Stimulated activated CD8-positive, alpha-beta memory T cell treated with anti-CD3 and anti-CD28 coated beads, Interleukin-7, amount 100 ng/mL, for 48 hours (primary cell): ENCODE data around the gene GNG7.
A peak's percentile ranks its signal among the peaks of the same experiment; 100 is the strongest.
"Not testable (repeated sequence)": the region's sequence is repeated elsewhere in the genome, so short reads cannot be mapped to it uniquely, and the experiment has no call there.

Experiments
- DNase-seq, 2 donors: peaks; one replicate each; pipeline ENCODE4 v3.0.0-alpha.2; 2020; ENCODE audit warnings: low read depth in 1 of 2; ENCODE audit errors: extremely low read depth in 1 of 2

The GNG7 gene

DNA sequence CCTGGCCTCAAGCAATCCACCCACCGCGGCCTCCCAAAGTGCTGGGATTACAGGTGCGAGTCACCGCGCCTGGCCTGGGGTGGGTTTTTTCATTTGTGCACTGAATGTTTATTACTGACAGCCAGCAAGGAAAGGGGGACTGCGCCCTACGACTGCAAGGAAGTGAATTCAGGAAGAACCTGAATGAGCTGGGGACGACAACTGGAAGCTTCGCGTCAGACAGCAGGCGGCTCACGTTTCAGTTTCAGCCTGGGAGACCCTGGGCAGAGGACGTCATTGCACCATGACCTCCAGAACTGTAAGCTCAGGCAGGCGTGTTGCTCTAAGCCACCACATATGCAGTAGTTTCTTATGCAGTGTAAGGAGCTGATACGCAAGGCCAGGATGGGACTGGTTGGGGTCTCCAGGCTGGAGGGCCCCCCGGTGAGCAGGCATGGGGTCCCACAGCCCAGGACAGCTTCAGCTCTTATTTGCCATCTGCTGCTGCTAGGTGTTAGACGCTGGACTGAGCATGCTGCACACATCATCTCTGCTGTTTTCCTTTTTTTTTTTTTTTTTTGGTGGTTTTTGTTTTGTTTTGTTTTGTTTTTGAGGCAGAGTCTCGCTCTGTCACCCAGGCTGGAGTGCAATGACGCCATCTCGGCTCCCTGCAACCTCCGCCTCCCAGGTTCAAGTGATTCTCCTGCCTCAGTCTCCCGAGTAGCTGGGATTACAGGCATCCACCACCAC is 160.0 kb downstream of the GNG7 start:
- DNase-seq, result no peak

DNA sequence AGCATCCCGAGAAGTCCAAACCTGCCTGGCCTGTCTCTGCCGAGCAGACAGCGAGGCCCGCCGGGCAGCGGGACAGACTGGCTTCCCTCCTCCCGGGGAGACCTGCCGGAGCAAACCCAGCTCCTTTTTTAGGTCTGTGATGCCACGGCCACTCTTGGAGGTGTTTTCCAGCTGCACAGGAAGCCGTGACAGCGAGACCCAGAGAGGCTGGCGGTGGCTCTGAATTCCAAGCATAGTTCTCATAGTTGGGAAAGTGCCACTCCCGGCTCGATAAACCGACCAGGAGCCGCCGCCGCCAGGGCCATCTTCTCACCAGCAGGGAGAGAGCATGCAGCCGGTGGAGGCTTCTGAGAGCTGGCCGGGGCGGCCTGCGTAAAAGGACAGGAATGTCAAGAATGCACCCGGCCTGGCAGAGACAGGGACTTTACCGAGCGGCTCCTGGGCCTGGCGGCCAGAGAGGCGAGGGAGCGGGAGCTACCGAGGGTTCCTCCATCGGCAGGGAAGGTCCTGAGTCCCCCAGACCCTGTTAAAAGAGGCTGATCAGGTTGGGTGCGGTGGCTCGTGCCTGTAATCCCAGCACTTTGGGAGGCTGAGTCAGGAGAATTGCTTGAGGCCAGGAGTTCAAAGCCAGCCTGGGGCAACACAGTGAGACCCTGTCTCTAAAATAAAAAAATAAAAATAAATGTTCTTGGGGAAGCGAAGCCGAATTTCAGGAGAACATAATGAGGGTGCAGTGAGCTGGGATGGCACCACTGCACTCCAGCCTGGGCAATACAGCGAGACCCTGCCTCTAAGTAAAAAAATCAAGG is 161.6 kb downstream of the GNG7 start:
- DNase-seq, result no peak

DNA sequence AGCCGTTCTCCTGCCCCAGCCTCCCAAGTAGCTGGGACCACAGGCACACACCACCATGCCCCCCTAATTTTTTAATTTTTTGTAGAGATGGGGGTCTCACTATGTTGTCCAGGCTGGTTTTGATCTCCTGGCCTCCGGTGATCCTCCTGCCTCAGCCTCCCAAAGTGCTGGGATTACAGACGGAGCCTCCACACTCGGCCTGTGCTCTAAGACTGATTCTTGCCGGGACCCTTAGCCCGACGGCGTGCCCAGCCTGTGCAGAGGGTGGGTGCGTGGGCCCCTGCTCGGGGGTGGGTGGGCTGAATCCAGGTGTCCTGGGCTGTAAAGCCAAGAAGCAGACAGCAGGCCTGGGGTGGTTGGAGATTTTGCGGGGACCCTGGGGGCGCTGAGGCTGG is 162.2 kb downstream of the GNG7 start:
- no peak for DNase-seq

DNA sequence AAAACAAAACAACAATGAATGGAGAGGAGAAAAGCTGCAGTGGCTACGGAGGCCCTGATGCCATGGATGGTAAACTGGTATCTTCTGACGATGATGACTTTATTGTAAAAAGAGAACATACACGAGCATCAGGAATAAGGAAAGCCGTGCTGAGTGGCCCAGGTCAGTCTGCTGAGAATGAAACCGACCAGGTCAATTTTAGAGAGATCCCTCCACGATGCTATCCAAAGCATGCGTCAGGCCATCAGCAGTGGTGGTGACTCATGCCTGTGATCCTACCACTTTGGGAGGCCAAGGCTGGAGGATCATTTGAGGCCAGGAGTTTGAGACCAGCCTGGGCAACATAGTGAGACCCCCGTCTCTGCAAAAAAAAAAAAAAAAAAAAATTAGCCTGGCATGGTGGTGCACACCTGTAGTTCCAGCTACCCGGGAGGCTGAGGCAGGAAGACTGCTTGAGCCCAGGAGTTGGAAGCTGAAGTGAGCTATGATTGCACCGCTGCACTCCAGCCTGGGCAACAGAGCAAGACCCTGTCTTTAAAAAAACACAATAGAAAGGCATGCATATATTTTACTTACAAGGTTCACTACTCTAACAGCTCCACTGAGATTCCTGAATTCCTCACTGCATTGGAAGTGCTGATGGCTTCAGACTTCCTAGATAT is 164.3 kb downstream of the GNG7 start:
- DNase-seq, result no peak

DNA sequence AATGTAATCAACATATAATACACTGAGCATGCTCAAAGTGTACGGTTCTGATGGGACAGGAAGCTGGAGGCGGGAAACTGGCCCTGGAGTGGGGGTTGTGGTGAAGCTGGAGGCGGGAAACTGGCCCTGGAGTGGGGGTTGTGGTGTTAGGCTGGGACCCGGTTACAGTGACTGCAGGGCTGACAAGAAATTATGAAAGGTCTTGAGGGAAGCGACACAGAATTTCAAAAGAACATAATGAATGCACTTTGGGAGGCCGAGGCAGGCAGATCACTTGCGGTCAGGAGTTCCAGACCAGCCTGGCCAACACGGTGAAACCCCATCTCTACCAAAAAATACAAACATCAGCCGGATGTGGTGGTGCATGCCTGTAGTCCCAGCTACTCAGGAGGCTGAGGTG is 164.9 kb downstream of the GNG7 start:
- peak in 1 of 2 donors; percentile 32 for DNase-seq

DNA sequence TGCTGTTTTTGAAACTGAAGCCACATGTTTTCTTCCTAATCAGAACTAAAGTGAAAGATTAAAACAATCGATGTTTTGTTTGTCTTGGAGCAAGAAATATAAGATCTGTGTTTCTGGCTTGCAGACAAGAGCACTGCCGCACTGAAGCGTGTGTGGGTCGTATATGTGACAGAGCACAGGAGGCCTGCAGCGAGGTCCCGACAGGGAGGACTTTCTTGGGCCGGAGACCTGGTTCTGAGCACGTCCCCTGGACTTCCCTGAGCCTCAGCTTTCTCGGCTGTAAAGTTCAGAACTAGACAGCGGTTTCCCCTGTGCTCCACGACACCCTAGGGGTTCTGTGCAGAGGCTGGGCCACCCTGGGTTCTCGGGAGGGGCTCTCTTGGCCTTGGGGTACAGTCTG is 166.0 kb downstream of the GNG7 start:
- no peak for DNase-seq

DNA sequence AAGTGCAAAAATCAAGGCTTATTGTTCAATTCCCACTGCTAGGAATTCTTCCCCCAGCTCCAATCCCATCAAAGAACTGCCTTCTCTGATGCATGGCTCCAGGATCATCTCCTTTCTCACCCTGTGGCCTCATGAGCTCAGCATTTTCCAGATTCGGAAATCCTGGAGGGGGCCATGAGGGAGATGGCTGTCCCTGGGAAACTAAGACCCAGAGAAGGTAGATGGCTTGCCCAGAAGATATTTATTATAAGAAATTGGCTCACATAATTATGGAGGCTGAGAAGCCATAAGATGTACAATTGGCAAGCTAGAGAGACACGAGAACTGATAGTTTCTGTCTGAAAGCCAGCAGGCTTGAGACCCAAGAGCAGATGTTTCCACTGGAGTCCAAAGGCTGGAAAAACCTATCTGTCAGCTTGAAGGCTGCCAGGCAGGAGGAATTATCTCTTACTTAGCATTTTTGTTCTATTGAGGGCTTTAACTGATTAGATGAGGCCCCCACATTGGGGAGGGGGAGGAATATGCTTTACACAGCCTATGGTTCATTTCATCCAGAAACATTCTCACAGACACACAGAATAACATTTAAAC is 168.0 kb downstream of the GNG7 start:
- DNase-seq, result no peak

DNA sequence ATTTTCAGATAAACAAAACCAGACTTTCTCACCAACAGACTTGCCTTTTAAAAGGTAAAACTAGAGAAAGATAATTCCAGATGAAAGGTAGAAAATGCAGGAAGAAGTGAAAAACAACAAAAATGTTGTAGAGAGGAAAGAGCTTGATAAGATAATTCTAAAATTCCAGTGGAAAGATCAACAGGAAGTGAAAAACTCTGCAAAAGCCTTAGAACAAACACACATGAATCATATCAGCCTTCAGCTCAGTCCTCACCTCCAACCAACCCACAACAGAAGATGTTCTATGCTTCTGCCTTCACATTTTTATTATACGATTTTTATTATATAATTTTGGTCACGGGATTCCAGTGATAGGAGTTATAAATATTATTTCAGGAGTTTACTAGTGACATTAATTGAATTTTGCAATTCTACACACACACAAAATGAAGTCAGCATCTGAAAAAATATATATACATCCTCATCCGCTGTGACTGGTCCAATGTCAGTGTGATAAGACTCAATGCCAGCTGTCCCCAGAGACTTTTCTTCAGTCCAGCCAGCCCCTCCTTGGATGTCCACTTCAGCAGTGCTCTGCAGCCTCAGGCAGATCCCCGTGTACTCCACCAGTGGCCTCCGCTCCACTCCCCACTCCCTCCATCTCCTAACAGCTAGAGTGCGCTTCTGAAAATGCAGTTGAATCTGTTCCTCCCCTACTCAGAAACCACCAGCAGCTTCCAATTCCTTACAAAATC is 168.6 kb downstream of the GNG7 start:
- no peak for DNase-seq

DNA sequence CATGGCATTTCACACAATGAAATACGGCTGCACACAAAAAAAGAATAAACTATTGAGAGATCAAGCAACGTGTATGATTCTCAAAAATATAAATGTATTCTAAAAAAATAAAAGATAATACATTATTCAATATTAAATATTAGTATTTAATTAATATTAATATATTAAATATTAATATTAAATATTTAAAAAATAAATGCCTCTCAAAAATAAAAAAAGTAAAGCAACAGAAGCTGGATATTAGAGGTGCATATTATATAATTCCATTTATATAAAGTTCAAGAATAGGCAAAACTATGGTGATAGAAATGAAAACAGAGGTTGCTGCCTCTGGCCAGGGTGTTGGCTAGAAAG is 169.4 kb downstream of the GNG7 start:
- DNase-seq, result no peak

DNA sequence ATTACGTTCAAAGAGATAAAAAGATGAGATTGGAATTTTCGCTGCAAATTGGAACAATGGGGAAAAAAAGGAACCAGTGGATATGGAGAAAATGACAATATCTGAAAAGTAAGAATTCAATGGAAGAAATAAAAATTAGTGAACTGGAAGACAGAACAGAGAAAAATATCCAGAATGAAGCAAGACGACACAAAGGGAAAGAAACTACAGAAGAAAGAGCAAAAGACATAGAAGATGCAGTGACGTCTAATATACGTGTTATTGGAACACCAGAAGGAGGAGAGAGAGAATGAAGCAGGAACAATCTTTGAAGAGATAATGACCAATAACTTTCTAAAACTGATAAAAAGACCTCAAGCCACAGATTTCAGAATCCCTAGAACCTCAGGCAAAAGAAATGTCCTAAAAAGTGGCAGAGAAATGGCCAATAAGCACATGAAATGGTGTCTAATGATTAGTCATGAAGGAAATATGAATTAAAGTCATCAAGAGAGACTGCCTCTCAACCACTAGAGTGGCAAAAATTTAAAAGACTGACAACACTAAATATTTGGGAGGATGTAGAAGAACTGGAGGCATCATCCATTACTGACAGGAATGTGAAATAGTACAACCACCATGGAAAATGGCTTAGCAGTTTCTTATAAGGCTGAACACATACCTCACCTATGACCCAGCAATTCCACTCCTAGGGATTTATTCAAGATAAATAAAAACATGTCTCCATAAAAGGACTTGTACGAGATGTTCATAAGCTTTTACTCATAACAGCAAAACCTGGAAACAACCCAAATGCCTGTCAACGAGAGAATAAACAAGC is 170.0 kb downstream of the GNG7 start:
- no peak for DNase-seq

DNA sequence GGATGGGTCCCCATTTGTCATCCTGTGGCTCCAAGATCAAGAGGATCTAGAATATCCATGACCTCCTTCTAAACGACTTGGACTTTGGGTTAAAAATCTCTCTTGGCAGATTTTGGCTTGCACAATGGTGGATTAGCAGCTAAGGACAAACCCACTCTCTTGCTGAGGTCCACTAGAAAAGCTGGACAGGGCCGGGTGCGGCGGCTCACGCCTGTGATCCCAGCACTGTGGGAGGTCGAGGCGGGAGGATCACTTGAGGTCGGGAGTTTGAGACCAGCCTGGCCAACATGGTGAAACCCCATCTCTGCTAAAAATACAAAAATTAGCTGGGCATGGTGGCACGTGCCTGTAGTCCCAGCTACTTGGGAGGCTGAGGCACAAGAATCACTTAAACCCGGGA is 172.6 kb downstream of the GNG7 start:
- DNase-seq, result not testable (repeated sequence)

DNA sequence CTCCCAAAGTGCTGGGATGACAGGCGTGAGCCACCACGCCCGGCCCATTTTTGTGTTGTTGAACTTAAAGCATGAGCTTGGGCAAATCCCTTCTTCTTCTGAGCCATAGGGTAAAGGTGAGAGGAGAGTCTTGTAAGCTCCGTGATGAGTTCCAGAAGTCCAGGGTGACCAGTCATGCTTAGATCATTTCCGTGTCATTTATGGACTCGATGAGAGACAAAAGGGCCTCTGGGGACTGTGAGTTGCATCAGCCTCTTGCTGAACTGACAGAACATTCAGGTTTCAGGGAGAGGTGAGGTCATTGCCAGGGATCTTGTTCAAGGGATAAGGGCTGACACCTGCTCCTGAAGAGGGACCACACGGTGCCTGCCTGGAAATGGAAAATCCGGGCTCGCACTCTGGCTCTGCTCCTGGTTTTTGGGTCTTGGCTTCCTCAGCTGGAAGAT is 173.0 kb downstream of the GNG7 start:
- DNase-seq, result no peak

DNA sequence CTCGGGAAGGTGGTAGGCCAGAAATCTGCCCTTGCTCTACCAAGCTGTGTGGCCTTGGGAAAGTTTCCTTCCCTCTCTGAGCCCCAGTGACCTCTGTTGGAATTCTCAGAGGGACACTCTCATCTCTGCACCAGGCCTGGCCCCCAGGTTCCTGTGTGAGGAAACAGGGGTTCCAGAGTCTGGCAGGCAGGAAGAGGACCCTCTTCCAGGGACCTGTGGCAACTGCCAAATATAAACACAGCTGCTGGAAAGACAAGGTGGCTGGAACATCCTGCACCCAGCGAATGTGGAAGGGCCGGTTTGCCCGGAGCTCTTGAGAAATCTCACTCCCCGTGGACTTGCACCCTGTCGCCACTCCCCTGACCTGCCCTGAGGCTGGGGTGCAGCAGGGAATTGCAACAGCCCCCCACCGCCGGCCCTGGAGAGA is 173.8 kb downstream of the GNG7 start:
- no peak for DNase-seq

DNA sequence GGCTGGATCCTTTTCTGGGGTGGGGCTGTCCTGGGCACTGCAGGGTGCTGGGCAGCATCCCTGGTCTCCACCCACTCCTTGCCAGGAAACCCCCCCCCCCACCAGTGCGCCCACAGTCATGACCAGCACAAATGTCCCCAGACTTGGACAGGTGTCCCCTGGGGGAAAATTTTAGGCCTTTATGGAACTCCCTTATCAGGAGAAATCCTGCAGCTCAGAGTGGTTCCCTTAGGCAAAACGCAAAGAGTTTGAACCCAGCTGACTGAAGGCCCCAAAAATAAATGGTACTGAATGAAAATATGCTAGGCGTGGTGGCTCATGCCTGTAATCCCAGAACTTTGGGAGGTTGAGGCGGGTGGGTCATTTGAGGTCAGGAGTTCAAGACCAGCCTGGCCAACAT is 174.8 kb downstream of the GNG7 start:
- DNase-seq, result no peak

DNA sequence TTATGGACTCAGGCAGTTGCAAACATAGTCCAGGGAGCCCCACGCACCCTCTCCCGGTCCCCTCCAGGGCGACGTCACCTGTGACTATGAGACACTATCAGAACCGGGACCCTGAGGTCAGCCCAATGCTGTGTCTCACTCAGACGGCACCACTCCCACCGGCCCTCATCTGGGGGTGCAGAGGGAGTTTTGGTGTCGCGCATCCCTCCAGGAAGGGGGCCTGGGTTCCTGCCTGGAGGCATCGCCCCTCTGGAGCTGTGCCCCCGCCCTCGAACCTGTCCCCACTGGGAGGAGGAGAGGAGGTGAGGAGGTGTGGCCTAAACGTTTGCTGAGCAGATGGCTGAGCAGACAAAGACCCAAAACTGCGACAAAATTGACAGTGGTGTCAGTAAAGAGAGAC is 175.3 kb downstream of the GNG7 start:
- no peak for DNase-seq

DNA sequence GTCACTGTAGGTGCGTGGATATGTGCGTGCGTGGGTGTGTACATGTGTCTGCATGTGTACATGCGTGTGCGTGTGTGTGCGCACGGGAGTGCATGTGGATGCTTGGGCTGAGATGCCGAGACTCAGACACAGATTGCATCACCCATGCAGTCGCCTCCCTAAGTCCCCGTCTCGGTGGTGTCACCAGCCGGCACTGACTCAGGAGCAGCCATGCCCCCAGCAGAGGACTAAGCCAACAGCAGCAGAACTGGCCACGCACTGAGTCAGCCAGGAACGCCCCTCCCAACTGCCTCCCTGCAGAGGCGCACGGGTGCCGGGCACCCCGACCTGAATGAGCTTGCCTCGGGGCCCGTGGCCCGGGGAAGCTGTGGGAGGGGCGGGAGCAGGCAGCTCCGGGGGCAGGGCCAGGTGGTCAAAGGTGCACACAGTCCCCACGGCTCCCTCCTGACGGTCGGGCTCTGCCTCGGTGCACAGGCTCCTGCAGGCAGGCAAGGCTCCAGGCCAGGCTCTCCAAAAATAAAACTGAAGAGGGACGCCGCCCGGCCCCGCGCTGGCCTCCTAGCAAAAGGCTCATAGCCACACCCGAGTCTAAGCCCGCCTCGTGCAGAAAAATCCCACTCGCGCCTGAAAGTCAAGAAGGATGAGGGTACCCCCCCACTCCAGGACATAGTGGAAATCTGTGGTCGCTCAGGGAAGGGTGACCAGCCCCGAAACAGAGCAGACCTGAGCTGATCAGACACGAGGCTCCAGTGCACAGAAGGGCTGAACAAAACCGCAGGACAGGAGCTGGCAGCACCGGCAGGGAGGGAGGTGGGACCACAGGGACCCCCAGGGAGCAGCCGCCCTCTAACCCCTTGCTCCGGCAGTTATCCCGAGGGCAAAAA is 177.4 kb downstream of the GNG7 start:
- DNase-seq, result no peak

DNA sequence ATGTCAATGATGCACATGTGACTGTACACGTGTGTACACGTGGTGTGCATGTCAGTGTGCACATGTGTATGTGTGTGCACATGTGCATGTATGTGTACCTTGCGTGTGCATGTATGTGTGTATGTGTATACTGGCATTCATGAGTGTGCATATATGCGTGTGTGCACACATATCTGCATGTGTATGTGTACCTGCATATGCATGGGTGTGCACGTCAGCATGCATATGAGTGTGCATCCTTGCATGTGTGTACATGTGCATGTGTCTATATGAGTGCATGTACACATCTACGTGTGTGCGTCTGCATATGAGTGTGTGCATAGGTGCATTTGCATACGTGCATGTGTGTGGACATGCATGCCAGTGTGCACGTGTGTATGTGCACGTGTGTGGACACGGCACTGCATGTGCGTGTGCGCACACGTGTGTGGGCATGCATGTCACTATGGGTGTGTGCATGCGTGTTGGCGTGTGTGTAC is 178.1 kb downstream of the GNG7 start:
- no peak for DNase-seq

DNA sequence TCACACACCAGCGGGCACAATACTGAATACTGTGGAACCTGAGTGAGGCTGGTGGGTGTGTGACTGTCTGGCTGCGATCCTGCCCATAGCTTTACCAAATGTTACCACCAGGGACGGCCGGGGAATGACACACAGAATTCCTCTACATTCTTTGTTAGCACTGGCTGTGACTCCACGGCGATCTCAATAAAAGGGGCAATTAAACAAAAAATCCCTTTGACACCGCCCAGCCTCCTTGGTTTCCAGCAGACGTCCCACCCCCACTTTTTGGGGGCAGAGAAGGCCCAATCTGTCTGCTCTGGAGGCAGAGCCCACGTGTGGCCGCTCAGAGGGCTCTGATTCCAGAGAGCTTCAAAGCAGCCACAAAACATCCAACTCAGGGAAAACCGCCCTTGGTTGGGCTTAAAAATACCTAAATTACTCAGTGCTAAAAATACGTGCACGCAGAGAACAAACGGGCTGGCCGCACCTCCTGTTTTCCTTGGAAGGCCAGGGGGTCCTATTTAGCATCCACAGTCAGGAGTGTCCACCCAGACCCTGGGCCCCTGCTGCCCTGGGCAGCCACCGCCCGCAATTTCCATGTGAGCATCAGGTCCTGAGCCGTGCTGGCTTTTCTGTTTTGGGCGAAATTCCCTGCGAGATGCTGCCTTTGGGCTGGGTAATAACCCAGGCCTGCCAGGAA is 178.7 kb downstream of the GNG7 start:
- no peak for DNase-seq
